ENCODE results near the gene C1orf74. TPM values are rescaled to one million over a fixed set of nuclear protein-coding genes. Genes with fewer than 3 reads are reported as not detected.
A peak's percentile ranks its signal among the peaks of the same experiment; 100 is the strongest.

C1orf74 gene
- total RNA-seq, 1 donor: 1.0 TPM

DNA sequence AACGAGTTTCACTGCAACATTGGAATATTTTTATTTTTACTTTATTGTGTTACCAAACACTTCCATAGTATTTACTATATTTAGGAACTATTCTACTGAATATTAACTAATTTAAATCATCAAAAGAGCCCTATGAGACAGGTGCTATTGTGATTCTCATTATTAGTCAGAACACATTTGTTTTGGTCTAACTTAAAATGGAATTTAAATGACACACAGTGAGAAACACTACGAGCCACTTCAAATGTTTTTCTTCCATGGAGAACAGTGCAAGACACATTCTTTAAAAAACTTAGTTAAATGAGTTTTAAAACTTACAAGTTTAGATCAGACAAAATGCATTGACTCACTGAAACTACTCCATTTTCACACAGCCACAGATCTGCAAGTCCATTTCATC, 35.2 kb downstream of the C1orf74 start:
- no peak overlapping the region for H3K4me3 ChIP-seq (ENCODE audit: low read length)
- no peaks in the 10 kb centered on the region for H3K27me3 ChIP-seq (ENCODE audit: insufficient read depth, low read length)
- peaks cover 56% of the 10 kb centered on the region for H3K4me1 ChIP-seq (ENCODE audit: insufficient read depth, low read length)
- H3K9me3 ChIP-seq (ENCODE audit: low read depth, low read length): no peaks in the 10 kb centered on the region

DNA sequence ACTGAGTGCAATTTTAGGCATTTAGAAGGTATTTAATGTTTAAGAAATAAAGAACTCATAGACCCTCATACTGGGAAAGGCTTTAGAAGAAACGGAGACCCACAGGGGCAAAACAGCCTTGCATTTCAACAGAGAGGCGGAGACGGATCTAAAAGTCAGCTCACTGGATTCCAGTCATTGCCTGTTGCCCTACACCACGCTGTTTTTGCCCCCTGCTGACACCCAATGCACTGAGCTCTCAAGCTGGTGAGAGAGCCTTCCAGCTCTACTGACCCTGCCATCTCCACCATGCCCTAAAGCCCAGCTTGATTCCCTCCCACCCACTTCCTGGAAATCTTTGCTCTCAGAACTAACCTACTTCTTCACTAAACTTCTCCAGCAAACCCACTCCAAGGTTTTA, 35.7 kb downstream of the C1orf74 start:
- peaks cover 55% of the 10 kb centered on the region for H3K4me1 ChIP-seq (ENCODE audit: insufficient read depth, low read length)
- H3K9me3 ChIP-seq (ENCODE audit: low read depth, low read length): no peaks in the 10 kb centered on the region
- H3K27me3 ChIP-seq (ENCODE audit: insufficient read depth, low read length): no peaks in the 10 kb centered on the region
- no peak overlapping the region for H3K4me3 ChIP-seq (ENCODE audit: low read length)

- Histone ChIP-seq H3K9me3 (ENCODE audit: low read depth, low read length) (no peaks in the 10 kb centered on the region), H3K4me1 (ENCODE audit: insufficient read depth, low read length) (peaks cover 50% of the 10 kb centered on the region), H3K4me3 (ENCODE audit: low read length) (peak overlapping the region; percentile 33), H3K27me3 (ENCODE audit: insufficient read depth, low read length) (no peaks in the 10 kb centered on the region)
Measured at GRCh38 chr1:209747580-209748262, 36.6 kb downstream of the C1orf74 start.

DNA sequence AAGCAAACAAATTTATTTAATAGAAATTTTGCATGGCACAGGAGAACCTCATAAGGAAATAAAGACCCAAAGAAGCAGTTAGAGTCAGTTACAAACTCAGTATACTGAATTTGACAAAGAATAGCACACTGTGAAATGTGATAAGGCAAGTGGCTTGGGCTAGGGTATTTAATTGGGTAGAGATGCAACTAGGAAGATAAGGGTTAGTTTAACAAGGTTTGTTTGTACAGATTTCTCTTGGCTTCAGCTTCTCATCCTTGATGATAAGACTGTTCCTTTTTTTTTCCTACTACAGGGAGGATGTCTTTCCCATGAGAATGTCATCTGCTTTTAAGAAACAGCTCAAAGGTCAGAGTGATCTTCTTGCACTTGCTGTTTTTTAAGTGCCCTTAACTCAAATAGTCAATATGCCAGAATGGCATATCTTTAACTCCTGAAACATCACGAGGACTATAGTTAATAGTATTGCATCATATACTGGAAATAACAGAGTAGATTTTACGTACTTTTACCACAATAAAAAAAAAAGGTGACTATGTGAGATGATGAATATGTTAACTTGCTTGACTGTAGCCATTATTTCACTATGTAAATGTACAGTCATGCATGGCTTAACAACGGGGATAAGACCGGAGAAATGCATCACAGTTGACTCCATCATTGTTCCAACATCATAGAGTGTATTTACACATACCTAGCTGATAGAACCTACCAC, 37.8 kb downstream of the C1orf74 start:
- no peak overlapping the region for H3K4me3 ChIP-seq (ENCODE audit: low read length)
- no peaks in the 10 kb centered on the region for H3K9me3 ChIP-seq (ENCODE audit: low read depth, low read length)
- peaks cover 39% of the 10 kb centered on the region for H3K4me1 ChIP-seq (ENCODE audit: insufficient read depth, low read length)
- no peaks in the 10 kb centered on the region for H3K27me3 ChIP-seq (ENCODE audit: insufficient read depth, low read length)

- Histone ChIP-seq H3K9me3 (ENCODE audit: low read depth, low read length) (no peaks in the 10 kb centered on the region), H3K4me1 (ENCODE audit: insufficient read depth, low read length) (peaks cover 10% of the 10 kb centered on the region), H3K4me3 (ENCODE audit: low read length) (no peak overlapping the region), H3K27me3 (ENCODE audit: insufficient read depth, low read length) (no peaks in the 10 kb centered on the region)
Measured at GRCh38 chr1:209743145-209743482, 41.2 kb downstream of the C1orf74 start.

DNA sequence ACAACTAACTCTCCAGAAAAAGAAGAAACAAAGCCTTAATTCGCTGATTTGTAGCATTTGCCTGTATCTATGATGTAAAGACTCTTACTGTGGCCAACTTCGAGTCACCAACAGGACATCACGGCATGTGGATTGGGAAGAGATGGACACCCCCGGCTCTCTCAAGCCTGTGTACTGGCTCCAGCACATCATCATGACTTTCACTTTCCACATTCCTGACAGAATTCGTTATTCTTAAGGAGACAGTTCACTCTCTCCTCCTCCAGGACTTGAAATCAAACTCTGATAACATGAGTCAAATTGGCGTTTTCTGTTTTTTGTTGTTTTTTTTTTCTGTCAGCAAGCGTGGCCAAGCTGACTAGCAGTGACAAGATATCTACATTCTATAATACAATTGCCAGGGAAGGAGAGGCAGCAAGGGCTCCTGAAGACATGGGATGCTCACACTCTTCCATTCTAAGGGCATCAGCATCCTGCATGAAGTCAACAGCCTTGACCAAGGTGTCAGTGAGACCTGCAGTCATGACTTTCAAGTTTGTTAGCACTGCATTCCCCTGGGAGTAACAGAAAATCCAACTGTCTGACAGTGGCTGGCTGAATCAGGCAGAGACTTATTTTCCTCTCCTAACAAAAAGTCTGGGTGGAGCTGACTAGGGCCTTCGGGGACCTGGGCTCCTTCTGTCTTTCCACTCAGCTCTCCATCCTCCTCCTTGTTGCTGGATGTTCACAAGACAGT, 41.8 kb downstream of the C1orf74 start:
- no peak overlapping the region for H3K4me3 ChIP-seq (ENCODE audit: low read length)
- H3K4me1 ChIP-seq (ENCODE audit: insufficient read depth, low read length): peaks cover 4% of the 10 kb centered on the region
- no peaks in the 10 kb centered on the region for H3K9me3 ChIP-seq (ENCODE audit: low read depth, low read length)
- H3K27me3 ChIP-seq (ENCODE audit: insufficient read depth, low read length): no peaks in the 10 kb centered on the region

DNA sequence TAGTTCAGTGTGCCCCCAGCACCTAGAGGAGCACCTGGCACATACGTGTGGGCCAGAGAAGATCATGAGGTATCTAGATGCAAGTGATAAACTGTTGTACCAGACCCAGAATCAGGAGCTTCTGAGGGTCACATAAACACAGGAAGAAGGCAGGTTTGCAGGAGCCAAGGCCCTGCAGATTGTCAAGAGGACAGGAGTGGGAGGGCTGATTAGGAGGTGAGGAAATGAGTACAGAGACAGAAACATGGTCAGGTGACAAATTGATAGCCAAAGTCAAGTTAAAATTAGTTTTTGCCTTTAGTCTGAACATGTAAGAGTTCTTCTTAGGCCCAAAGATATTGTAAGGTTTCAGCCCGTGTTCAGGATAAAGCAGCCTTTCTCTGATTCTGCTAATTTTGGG, 42.5 kb downstream of the C1orf74 start:
- Histone ChIP-seq H3K4me1 (ENCODE audit: insufficient read depth, low read length) (no peaks in the 10 kb centered on the region), H3K4me3 (ENCODE audit: low read length) (no peak overlapping the region), H3K9me3 (ENCODE audit: low read depth, low read length) (no peaks in the 10 kb centered on the region), H3K27me3 (ENCODE audit: insufficient read depth, low read length) (no peaks in the 10 kb centered on the region)

DNA sequence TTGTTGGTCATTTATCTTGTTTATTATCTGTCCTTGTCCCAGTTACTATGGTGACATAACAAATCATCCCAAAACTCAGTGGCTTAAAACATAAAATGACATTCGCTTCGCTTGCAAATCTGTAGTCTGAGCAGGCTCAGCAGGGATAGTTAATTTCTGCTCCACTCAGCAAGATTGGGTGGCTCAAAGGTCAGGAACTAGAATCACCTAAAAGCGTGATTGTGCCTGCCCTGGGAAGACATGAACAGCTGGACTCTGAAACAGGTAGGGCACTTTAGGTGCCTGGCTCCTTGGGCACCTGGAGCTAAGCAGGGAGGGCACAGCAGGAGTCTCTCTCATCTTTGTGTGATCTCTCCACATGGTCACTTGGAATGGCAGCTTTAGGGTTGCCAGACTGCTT, 43.2 kb downstream of the C1orf74 start:
- no peaks in the 10 kb centered on the region for H3K9me3 ChIP-seq (ENCODE audit: low read depth, low read length)
- no peaks in the 10 kb centered on the region for H3K27me3 ChIP-seq (ENCODE audit: insufficient read depth, low read length)
- no peaks in the 10 kb centered on the region for H3K4me1 ChIP-seq (ENCODE audit: insufficient read depth, low read length)
- no peak overlapping the region for H3K4me3 ChIP-seq (ENCODE audit: low read length)

DNA sequence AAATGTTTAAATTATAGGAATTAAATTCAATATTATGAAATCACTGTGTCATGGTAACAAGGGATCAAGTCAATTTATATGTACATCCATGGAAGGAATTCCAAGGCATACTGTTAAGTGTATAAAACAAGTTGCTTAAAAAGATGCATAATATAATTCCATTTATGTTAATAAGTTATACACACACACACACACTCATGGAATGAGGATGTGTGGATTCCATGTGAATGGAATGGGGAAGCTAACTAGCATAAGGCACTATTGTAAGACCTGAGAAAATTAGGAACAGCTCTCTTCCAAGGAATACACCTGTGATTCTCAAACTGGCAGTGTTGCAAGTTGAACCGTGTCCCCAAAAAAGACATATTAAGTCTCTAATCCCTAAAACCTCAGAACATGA, 46.1 kb downstream of the C1orf74 start:
- H3K27me3 ChIP-seq (ENCODE audit: insufficient read depth, low read length): no peaks in the 10 kb centered on the region

DNA sequence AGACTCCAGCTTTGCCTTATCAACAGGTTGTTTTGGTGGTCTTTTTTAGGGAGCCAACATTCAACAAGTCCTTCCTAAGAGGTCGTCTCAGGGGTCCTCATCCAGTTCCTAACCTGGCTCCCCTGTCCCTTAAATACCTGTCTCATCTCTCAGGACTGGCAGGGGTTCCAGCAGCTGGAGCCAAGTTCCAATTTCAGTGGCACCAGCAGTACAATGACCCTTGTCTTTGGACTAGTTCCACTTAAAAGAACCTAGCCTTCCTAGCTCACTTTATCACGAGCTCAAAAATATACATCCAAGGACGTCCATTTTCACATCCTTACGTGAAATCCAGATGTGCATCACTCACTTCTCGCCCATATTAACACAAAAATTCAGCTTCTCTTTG, 47.2 kb downstream of the C1orf74 start:
- H3K27me3 ChIP-seq (ENCODE audit: insufficient read depth, low read length): no peaks in the 10 kb centered on the region
- H3K4me1 ChIP-seq (ENCODE audit: insufficient read depth, low read length): peaks cover 12% of the 10 kb centered on the region
- no peaks in the 10 kb centered on the region for H3K9me3 ChIP-seq (ENCODE audit: low read depth, low read length)
- no peak overlapping the region for H3K4me3 ChIP-seq (ENCODE audit: low read length)

More for the DNA sequence above, 46.1 kb downstream of the C1orf74 start:
- H3K4me3 ChIP-seq (ENCODE audit: low read length): no peak overlapping the region
- H3K9me3 ChIP-seq (ENCODE audit: low read depth, low read length): no peaks in the 10 kb centered on the region
- H3K4me1 ChIP-seq (ENCODE audit: insufficient read depth, low read length): peaks cover 12% of the 10 kb centered on the region

DNA sequence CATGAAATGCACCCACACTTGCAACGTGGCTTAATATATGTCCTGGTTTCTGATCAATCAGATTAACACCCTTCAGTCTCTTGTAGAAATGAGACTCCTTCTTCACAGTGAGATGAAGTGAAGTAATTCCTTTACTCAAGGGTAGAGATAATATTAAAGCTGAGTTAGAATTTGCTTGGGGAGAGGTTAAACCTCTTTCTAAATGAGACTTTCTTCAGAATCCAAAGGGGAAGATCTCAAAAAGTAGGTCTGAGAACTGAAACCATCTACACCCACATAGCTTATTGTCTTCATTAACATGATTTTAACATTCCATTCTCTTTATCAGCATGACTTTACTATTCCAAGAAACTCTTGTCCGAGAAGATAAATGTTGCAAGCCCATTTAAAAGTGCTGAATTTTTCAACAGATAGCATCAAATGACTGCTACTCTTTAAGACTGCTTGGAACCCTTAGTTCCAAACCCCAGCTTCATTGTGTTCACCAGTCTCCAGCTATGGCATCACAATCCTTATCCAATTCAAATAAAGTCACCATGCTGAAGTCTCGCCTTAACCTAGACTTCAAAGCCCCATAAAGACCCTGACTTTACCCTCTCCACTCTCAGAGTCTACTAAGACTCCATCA, 47.8 kb downstream of the C1orf74 start:
- Histone ChIP-seq H3K4me3 (ENCODE audit: low read length) (no peak overlapping the region), H3K9me3 (ENCODE audit: low read depth, low read length) (no peaks in the 10 kb centered on the region), H3K4me1 (ENCODE audit: insufficient read depth, low read length) (peaks cover 12% of the 10 kb centered on the region), H3K27me3 (ENCODE audit: insufficient read depth, low read length) (no peaks in the 10 kb centered on the region)

DNA sequence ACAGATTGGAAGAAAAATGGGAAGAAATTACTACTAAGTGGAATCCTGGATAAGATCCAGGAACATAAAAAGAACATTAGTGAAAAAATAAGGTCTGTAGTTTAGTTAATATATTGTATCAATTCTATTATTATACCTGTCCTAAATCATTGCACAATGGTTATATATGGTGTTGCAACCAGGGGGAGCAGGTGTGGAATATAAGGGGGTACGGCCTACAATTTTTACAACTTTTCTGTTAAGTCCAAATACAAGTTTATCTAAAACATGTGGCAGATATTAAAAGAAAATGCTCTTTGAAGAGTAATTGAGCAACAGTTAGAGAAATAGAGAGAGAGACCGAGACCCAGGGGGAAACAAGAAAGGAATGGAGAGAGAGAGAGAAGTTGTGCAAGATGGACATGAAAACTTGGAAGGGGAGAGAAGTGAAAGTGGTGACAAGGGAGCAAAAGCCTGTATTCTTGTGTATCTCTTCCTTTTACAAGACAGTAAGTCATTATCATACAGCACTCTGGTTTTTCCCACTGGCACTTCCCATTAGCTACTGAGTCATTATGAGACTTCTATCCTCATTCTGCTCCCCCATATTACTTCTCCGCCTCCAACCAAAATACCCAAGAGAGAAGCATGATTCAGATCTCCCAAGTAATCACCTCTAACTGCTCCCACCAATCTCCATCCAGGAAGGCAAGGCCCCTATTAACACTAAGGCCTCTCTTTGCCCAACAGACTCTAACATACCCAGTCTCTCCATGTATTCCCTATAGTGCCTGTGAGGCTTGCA, 50.8 kb downstream of the C1orf74 start:
- Histone ChIP-seq H3K4me1 (ENCODE audit: insufficient read depth, low read length) (peaks cover 12% of the 10 kb centered on the region), H3K27me3 (ENCODE audit: insufficient read depth, low read length) (no peaks in the 10 kb centered on the region), H3K9me3 (ENCODE audit: low read depth, low read length) (no peaks in the 10 kb centered on the region), H3K4me3 (ENCODE audit: low read length) (no peak overlapping the region)

DNA sequence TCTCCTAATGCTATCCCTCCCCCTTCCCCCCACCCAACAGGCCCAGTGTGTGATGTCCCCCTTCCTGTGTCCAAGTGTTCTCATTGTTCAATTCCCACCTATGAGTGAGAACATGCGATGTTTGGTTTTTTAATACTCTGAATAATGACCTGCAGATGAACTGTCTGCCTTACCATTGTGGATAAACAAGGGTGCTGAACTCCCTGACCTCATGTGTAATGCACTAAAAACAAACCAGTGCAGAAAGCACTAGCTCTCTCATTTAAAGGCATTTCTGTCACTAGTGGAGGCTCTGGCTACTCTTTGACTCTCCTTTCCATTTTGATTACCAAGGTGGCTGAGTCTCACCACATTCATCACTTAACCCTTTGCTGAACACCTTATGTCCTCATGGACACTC, 51.6 kb downstream of the C1orf74 start:
- peaks cover 12% of the 10 kb centered on the region for H3K4me1 ChIP-seq (ENCODE audit: insufficient read depth, low read length)
- H3K27me3 ChIP-seq (ENCODE audit: insufficient read depth, low read length): no peaks in the 10 kb centered on the region
- no peak overlapping the region for H3K4me3 ChIP-seq (ENCODE audit: low read length)
- no peaks in the 10 kb centered on the region for H3K9me3 ChIP-seq (ENCODE audit: low read depth, low read length)

DNA sequence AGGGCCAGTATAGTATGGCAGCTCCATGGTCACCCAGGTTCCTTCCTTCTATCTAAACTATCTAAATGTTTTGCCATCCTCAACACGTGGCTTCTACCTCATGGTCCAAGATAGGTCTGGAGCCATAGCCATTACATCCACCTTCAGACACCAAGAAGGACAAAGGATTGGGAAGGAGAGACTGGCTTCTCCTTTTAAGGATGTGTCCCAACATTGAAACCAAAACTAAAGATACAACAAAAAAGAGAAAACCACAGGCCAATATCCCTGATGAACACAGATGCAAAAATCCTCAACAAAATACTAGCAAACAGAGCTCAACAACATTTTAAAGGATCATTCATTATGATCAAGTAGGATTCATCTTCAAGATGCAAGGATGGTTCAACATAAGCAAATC, 54.9 kb downstream of the C1orf74 start:
- no peak overlapping the region for H3K4me3 ChIP-seq (ENCODE audit: low read length)
- peaks cover 11% of the 10 kb centered on the region for H3K4me1 ChIP-seq (ENCODE audit: insufficient read depth, low read length)
- H3K27me3 ChIP-seq (ENCODE audit: insufficient read depth, low read length): no peaks in the 10 kb centered on the region
- H3K9me3 ChIP-seq (ENCODE audit: low read depth, low read length): no peaks in the 10 kb centered on the region
